GM20000 (cell line): Measurements from ENCODE around the gene C4orf33.

ENCODE experiments used
- DNase-seq: peaks from one replicate; pipeline ENCODE4 v3.0.0; 2012; ENCODE audit warnings: low spot score
- TF ChIP-seq, protein P1 (sequence below): IDR thresholded peaks from 2 replicates; pipeline ENCODE4 v1.5.1; 2012; ENCODE audit warnings: mild to moderate bottlenecking, control low read depth; ENCODE audit errors: extremely low read depth, missing control alignments

The C4orf33 gene

DNA sequence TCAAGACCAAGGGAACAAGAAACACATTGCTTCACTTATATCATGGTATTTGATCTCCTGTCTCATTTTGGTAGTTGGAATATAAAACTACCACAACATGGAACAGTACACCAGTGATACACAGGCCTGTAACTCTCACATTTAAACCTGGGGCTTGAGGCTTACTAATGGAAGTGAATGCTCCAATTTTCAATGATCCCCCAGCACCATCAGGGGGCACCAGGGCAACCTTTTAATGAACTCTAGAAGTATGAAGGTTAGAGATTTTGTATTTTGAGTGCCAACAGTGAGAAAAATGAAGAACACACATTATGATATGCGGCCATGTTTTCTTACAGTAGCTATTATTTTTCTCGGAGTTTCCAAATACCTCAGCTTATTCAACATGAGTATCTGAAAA, 50.7 kb downstream of the C4orf33 start:
- TF ChIP-seq, protein P1, sequence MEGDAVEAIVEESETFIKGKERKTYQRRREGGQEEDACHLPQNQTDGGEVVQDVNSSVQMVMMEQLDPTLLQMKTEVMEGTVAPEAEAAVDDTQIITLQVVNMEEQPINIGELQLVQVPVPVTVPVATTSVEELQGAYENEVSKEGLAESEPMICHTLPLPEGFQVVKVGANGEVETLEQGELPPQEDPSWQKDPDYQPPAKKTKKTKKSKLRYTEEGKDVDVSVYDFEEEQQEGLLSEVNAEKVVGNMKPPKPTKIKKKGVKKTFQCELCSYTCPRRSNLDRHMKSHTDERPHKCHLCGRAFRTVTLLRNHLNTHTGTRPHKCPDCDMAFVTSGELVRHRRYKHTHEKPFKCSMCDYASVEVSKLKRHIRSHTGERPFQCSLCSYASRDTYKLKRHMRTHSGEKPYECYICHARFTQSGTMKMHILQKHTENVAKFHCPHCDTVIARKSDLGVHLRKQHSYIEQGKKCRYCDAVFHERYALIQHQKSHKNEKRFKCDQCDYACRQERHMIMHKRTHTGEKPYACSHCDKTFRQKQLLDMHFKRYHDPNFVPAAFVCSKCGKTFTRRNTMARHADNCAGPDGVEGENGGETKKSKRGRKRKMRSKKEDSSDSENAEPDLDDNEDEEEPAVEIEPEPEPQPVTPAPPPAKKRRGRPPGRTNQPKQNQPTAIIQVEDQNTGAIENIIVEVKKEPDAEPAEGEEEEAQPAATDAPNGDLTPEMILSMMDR: no peak
- DNase-seq: no peak

DNA sequence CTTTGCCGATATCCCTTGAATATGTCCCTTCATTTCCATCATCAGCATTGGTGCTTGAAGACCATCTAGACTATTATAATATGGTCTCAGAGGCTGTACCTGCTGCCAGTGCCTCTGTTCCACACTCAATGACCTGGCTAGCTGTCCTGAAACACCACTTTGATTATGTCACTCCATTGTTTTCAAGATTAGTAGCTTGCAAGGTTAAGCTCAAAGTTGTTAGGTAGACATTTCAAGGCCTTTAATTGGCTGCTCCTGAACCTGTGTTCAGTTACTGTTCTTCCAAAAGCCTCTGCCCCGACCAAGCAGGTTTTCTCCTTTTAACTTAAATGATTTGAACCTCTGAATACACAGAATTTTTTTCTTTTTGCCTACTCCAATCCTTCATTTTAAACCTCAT, 52.9 kb downstream of the C4orf33 start:
- TF ChIP-seq, protein P1: no peak
- DNase-seq: no peak

DNA sequence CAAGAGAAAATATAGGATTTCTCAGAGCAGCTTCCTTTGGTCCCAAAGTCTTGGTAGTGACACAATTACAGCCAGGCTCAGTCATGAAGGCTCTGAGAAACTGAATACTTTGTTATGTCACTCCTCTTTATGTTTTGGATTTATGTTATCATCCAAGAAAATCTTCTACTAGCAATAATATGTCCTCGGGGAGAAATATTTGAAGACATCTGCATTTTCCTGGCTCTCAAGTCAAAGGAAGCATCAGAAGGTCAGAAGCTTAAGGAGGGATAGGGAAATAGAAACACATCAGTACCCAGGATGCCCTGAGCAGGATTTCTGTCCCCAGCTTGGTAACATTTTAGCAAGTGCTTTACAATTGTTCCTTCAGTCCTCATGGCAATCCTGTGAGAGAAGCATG, 54.0 kb downstream of the C4orf33 start:
- no peak for DNase-seq
- TF ChIP-seq, protein P1: no peak

DNA sequence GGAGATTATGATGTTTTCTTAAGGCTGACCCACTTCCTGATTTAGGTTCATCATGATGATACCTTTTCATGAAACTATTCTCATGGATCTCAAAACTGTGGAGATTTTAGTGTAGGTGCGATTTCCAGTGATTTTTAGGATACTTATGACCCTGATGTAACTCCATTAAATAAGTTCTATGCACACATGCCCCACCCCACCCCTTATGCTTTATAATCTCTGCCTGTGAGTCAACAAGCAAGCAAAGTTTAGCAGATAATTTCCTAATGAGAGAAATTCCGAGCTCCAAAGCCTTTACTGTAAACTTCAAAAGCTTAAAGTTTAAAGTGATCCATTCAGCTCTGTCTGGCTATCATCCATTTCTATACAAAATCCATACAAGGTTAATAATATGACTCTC, 56.4 kb downstream of the C4orf33 start:
- DNase-seq: no peak
- TF ChIP-seq, protein P1: no peak

DNA sequence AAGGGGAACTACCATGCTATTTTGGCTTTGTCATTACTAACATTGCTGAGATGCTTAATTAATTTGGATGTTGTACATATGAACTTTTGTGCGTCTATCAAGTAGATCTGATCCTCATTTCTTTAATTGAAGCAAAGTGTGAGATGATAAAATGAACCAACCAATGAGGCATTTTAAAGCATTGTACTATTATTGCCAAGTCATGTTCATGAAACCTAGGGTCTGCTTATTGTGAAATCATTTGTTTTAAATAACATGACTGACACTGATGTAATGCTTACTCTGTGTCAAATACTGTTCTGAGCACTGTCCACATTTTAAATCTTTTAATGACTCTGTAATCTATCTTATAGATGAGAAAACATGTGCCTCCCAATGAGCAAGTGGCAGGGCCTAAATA, 57.7 kb downstream of the C4orf33 start:
- no peak for DNase-seq
- TF ChIP-seq, protein P1: no peak

DNA sequence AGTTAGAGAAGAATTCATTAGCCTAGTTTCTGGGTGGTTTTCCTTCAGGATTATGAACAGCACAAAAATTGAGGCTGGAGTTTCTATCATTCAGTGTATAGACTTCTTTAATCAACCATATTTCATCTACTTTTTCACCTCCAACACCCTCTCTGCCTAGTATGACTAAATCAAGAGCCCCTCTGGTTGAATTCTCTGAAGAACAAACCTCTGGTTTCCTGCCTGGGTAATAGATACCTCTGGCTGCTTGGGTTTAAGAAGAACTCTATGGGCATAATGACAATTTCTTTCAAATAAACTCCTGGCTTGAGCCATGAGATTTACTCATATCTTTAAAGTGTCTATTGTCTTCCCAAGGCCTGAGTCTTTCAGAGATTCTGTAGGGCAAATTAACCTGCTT, 66.5 kb downstream of the C4orf33 start:
- TF ChIP-seq, protein P1: no peak
- no peak for DNase-seq

DNA sequence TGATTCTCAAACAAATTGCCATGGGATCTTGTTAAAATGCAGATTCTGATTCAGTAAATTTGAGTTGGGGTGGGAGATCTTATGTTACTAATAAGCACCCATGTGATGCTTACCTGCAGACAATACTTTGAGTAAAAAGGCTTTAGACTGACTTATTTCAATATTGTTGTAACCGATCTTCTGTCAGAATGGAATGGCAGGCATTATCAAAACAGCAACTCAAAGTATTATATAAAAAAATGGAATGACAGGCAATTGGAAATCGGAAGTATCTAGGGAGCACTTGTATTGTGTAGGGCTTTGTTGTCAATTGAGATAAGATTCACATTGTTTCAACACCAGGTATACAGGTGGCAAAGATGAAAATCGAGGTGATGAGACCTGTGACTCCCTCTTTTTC, 67.5 kb downstream of the C4orf33 start:
- DNase-seq: no peak
- TF ChIP-seq, protein P1: no peak
